Effector CD4-positive, alpha-beta T cell (primary cell): ENCODE data around the gene PLCB4.

Experiments used
- DNase-seq: peaks from one replicate; pipeline ENCODE4 v3.0.0-alpha.2; 2020

PLCB4 gene

DNA sequence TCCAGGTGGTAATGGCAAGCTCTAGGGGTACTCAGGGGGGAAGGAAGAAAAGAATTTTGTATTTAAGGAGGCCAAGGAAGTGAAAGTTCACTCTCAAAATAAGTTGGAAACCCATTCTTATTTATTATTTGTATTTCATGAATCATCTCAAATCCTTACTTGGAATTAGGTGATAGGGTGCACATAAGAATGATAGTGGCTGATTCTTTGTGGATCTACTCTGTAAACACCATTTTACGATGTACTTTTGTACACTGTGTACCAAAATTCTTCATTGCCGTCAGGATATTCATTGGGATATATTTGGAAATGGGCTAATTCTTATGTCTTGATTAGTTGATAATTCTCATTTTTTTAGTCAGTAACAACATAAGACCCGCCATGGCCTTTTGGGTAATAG lies 266.0 kb downstream of the PLCB4 start:
- DNase-seq = no peak

DNA sequence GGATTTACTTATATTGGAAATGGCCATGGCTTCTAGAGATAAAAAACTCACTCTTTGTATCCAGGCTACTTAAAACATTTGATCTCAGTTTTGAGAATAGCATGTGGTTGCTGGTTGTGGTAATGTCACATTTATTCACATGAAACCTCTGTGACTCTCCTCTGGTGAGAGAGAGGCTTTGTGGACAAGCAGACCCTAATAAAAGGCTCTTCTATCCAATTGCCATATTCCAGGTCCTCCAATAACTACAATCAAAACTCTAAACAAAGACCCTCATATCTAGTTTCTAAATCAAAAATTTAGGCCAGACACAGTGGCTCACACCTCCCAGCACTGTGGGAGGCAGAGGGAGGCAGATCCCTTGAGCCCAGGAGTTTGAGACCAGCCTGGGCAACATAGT lies 269.2 kb downstream of the PLCB4 start:
- no peak for DNase-seq

DNA sequence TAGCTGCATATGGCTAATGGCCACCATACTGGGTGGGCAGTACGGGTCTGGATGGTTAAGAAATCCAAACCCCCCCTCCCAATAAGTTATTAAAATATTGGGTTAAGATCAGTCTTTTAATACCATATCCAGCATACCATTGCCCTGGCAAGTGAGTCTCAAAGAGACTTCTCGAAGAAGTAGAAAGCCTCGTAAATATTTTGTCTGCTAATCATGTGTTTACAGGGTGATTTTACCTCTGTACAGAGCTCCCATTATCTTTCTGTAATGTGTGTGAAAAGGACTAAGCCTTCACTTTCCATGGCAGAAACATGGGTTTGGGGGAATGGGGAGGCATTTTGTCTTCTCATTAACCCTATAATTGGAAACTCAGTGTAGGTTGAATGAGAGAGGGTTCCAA lies 270.8 kb downstream of the PLCB4 start:
- DNase-seq = no peak

DNA sequence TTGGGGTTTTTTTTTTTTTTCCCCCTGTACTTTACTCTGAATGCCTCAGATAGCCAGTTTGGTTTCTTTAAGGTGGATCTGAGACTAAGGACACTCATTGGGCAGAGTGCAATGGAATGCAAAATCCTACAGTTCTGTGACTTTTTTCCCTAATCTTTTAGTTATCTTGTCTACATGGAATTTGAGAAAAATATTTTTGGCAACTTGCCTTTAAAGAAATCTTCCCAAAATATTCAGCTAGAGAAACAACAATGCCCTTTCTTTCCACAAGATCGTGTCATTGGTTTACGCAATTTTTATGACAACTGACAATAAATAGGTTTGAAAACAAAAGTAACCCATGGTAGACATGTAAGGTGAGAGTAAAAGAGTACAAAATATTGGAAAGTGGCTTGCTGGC lies 273.8 kb downstream of the PLCB4 start:
- no peak for DNase-seq

DNA sequence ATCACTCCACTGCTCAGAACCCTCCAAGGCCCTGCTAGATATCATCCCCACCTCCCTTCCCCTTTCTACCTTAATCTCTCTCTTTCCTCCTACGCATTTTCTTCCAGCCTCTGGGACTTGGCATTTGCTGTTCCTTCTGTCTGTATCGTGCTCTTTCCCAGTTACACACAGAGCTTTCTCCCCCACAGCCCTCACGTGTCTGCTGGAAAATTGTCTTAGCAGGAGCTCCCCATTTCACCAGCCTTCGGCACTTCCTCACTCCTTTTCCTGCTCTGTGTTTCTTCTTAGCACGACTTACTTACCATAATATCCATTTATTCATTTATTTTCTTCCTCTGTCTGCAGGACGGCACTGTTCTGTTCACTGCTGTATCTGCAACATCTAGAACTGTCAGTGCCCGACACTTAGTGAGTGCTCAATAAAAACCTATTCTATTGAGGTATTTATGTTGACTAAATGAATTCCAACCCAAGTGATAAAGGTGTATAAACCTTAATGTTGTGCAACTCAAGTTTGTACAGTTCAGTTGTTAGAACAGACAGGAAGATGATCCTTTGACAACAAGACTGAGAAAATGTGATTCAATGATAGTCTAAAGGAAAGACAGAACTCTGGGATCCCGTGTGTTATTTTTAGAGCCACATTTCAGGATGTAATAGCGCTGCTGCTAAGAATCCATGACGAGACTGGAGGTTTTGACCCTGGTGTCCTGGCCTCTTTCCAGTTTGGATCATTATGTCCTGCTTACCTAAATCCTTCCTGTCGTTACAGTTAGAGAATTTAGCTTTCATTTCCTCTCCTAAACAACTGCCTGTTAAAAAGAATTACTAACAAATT lies 275.4 kb downstream of the PLCB4 start:
- no peak for DNase-seq

DNA sequence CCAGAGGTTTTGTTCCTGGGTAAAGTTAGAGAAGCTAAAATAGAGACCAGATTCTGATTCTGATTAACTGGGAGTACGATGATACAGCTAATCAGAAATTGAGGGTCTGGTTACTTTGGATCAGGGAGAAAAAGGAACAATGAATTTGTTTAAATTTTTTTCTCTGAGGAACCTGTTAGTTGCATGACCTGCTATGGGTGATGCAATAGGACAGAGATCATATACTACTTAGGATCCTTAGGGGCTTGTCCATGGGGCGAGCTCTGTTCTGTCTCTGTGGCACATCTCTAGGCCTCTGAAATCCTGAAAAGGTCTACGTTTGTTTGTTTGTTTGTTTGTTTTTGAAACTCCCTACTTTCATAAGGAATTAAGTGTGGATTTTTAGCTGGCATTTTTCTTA lies 279.4 kb downstream of the PLCB4 start:
- no peak for DNase-seq

DNA sequence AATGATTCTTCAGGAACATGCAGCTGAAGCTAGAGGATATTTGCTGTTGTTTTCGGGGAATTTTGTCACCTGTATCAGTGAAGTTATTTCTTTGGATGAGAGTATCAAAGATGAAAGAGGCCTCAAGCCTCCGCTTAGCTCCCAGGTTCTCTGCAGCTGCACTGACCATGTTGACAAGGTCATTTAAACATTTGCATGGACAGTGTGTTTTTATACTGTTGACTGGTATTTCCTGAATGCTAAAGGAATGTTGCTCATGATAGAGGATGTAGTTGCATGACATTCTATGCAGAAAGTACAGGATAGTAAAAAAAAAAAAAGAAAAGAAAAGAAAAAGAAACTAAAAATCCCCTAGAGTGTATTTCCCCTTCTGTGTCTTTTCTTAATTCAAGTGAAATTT lies 279.9 kb downstream of the PLCB4 start:
- no peak for DNase-seq

DNA sequence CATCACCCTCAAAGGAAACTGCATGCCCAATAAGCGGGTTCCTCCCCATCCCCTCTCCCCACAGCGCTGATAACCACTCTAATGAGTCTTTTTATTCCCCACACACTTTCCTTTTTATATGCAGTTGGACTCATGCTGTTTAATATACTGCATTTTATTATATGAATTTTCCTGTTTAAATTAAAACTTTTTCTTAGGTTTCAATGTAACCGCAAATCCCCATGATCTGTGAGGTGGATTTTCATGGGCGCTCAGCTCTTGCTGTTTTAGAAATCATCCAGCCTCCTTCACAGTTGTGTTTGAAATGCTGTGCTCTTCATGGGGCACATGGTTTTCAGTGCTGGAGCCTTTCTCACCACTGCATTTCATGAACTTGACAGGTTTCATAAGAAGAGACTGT lies 280.4 kb downstream of the PLCB4 start:
- no peak for DNase-seq

DNA sequence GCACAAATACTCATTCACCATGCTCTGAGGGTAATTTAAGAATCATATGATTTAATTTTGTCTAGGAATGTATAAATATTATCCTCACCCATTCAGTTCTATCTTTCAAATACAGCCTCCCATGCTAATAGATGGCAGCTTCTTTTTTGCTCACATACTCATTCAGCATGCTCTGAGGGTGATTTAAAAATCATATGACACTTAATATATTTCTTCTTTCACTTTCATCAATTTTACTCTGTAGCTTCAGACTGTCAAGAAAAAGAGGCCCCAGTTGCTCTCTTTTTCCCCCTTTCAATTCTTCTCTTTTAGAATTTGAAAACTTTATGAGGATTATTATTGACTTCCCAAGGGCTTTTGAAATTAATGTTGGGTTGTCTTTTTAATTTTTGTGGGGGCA lies 283.9 kb downstream of the PLCB4 start:
- no peak for DNase-seq

DNA sequence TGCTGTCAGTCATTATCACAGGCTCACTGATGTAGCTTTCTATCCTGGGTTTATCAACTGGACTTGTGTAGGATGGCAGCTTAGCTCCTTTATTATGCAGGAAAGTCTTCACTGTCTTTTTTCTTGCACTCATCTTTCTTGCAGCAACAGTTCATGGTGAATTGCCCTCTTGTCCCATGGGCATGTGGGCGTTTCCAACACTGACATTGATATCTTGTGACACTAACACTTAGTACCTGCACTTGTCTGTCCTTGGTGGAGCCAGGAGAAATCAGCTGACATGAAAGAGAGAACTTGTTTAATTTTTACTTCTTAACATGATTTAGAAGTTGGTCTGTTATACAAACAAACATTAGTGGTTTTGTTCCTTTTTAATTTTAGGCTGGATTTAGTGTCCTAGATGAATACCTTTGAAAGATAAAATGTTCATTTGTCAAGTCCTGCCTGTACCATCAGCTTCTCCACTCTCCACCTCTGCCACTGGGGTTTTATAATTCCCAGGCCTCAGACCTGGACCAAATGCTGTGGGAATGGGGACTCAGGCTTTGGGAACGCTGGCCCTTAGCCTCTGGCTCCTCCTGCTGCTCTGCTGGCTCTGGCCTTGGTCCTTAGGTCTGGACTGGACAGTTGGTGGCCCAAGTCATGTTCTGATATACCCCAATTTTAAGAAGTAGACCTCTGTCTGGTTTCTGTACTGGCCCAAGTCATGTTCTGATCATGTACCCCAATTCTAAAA lies 284.5 kb downstream of the PLCB4 start:
- no peak for DNase-seq

DNA sequence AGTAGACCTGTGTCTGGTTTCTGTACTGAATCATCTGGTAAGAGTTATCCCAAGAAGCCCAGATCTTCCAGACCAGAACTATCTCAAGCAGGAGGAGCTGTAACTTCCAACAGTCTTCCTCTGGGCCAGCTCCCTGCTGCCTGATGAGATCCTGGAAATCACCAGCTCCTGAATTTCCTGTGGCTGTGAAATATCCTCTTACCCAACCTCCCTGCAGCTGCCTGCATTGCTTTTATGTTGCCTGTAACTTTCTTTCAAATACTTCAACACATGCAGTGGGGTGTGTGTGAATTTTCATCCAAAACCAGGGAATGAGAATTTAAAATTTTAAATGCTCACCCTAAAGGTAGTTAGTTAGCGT lies 285.0 kb downstream of the PLCB4 start:
- no peak for DNase-seq

DNA sequence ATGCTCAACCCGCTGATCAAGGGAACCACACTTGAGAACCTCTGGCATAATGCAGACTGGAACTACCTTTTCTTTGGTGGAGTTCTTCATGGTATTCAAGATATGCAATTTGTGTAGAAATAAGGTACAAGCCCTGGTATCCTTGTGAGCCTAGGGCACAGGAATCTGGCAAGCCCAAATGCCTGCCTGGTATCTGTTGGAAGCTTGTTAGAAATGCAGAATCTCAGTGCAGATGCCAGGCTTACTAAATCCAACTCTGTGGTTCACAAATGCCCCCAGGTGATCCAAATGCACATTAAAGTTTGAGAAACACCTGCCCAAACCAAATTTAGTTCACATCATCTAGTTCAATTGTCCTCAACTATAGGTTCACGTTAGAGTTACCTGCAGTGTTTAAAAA lies 285.7 kb downstream of the PLCB4 start:
- DNase-seq = no peak

DNA sequence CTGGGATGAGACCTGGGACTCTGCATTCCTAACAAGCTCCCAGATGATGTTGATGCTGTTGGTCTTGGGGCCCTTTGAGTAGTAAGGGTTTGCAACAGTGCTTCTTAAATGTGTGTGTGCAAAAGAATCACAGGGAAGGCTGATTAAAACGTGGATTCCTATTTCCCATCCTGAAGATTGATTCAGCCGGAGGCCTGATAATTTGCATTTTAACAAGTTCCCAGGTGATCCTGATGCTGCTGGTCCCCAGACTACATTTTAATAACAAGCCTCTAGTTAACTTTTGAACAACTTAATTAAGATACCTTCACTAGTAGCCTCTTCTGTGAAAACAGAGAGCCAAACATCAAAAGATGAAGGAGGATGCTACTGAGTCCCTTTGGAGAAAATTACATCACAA lies 289.1 kb downstream of the PLCB4 start:
- no peak for DNase-seq

DNA sequence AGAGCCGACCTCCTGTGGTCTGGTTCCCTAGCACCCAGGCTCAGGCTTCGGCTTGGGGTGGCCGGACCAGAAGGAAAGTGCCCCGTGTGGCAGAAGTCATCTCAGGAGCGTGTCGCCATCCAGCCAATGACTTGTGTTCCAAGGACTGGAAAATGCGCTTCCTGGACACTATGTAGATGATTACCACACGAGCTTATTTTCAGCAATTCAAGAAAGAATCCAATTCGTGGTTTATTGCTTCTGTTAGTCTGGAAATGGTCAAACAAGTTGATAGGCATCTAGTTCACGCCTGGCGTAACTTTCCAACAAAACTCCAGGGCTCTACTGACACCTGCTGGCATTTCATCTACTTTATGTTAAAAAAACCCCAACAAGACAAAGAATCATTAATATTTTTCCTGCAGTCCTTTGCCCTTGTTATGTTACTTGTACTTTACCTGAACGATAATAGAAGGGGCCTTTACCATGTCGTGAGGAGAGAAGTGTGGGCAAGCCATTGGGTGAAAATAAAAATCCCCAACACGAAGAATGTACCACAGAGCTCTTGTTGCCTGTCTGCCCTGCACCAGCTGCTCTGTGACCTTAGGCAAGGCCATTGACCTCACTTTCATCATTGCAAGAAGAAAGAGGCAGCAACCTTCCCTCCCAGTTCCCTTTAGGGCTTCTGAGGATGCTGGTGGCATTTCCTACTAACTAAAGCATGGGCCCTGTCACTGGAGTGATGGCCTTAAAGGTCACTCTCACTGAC lies 290.8 kb downstream of the PLCB4 start:
- no peak for DNase-seq

DNA sequence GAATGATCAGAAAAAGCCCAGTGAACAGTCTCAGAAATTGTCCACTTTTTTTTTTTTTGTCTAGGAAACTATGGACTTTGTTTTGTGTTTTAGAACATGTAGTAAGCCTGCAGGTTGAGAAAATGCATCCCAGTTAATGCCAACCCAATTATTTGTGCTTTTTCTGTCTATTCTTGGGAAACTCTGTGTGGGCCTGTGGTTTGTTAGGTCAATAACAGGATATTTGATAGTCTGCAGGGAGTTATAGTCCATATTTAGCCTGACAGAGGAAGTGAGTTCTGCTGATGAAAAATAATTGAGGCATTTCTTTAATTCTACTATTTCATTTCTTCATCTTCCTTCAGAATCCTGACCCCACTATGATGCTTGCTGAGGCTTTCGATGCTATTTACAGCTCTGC lies 291.5 kb downstream of the PLCB4 start:
- DNase-seq = no peak

DNA sequence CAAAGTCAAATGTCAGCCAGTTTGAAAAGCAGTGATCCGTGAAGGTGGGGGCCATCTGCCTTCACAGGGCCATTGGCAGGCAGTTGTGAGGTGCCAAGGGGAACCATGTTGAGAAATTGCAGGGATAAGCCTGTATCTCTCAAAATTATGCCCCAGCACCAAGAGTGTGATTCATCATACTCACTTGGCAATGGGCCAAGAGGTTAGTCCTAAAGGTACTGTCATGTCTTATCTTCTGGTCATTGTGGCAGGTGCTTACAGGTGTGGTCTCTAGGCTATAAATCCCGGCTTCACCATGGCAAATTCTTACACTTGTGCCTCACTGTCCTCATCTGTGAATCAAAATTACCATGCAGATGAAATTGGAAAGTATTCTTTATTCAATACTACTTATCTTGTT lies 294.8 kb downstream of the PLCB4 start:
- DNase-seq = no peak

DNA sequence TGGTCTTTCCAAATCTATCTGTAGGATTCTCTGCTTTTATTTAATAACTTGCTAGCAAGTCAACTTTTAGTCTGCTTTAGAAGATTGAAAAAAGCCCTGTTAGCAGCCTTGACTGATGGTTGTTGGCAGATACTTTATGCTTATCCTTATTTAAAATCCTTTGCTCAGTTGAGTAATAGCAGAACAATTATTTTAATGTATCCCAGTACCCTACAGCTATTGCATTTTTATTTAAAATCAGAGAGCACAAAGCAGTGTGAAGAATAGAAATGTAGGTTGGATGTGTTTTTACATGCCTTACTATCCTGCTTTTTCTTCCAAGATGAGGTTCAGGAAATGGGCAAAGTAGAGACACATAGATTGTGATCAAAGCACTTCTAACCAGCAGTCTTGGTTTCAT lies 298.4 kb downstream of the PLCB4 start:
- no peak for DNase-seq

DNA sequence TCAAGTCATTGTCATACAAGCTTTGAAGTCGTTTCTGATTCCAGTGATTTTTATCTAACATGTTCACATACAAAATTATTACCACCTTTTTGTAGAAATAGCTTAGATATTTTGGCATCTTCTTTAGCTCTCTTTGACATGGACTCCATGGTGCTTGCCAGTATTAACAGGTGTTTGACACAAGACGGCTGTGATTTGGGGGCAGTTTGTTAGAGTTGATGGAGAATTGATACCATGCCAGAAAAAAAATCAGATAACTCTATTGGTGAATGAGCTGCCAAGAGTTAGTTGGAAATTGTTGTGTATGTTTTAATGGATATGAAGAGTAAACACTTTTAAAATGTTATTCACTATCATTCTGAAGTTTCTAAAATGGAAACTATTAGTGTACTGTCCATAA lies 298.9 kb downstream of the PLCB4 start:
- DNase-seq = no peak

DNA sequence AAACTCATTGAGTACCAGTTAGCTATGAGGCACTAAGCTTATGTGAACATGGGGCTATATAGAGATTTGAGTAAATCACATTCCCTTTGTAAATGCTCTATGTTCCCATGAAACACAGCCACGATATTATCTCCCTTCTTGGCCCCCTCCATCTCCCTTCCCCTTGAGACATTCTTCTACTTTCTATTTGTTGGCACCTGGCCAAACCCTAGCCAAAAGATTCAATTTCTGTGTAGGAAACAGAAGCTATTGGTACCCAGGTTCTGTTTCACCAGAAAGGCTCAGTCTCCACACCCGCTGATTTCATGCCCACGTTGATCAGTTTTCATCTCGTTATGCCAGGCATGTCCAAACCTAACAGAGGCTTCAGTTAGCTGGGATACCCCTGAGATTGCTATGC lies 300.0 kb downstream of the PLCB4 start:
- no peak for DNase-seq

DNA sequence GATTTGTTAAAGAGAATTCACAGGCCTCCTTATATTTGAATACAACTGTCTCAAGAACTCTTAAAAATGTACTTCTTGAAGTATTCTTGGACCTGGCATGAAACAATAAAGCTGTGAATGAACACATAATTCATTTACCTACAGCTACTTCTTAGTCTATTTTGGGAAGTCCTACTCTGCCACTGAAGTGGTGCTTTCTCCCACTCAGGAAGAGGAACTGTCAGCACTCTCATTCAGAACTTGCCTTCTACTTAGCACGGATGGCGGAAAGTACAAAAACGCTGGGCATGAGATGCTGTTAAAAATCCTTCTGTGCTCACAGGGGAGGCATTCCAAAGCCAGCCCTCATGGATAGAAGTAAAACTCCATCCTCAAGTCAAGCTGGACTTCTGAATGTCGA lies 300.7 kb downstream of the PLCB4 start:
- no peak for DNase-seq

DNA sequence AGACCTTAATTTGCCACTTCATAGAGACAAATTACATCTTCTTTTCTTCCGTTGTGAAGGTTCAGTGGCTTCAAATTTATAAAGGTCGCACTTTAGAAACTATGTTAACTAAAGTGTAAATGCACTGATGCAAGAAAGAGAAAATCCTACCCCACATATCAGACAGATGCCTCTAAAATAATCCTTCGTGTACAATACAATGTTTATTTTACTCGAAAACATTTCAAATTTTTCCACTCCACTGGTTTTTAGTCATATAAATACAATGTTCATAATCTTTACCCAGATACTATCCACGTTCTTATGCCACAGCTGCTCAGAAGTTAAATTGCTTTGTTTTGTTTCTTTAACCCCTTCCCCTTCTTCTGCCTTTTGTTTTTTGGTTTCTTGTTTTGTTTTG lies 305.2 kb downstream of the PLCB4 start:
- DNase-seq = no peak

DNA sequence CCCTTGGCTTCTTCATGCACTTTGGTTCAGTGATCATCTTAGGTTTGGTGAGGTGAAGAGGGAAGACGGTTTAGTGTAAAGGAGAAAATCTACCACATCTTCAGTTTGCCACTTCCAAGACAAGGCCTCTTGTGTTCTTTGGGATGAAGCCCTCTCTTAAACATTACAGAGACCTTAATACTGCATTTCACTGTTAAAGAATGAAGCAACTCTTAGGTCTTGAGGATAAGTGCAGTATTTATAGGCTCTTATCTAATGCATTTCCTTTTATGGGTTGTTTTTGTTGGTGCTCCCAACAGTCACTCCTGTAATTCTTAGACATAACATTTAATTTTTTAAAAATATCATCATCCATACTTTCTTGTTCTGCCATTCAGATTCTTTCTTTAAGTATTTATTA lies 305.6 kb downstream of the PLCB4 start:
- no peak for DNase-seq

DNA sequence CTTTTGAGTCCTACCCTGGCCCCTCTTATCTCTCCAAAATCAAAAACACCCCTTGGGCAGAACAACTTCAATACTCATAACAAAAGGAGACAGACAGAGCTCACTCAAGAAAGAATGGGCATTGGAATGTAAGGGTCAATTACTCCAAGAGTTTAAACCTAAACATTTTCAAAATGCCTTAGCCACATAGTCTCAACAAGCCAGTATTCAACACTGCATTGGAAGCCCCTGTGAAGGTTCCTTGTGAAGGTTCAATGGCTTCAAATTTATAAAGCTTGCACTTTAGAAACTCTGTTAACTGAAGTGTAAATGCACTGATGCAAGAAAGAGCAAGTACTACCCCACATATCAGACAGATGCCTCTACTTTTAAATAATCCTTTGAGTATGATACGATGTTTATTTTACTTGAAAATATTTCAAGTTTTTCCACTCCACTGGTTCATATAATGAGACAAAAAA lies 306.4 kb downstream of the PLCB4 start:
- no peak for DNase-seq

DNA sequence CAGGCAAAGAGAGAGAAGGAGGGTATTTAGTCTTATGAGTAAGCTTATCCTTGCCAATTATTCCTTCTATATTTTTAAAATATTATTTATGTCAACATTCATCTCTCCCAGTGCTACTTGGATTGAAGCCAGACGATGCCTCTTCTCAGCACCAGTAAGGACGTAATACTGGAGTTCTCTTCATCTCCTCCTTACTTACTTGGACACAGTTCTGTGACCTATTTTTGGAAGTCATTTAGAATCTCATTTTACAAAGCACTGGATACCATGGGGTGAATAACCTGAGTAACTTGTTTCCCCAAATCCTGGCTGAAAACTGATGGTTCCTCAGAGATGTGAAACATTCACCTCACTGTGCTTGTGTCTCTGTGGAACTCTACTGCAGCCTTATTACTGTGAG lies 308.1 kb downstream of the PLCB4 start:
- no peak for DNase-seq
